Measurements from ENCODE around the gene MMP14. TPM values are rescaled to one million over a fixed set of nuclear protein-coding genes. Genes with fewer than 3 reads are reported as not detected.

MMP14 gene
- total and polyA plus RNA-seq, 2 of the 8 experiments (the other 6 are each of a cell fraction or from before 2014, with no cell fraction given) = 58.2 to 86.8 TPM

DNA sequence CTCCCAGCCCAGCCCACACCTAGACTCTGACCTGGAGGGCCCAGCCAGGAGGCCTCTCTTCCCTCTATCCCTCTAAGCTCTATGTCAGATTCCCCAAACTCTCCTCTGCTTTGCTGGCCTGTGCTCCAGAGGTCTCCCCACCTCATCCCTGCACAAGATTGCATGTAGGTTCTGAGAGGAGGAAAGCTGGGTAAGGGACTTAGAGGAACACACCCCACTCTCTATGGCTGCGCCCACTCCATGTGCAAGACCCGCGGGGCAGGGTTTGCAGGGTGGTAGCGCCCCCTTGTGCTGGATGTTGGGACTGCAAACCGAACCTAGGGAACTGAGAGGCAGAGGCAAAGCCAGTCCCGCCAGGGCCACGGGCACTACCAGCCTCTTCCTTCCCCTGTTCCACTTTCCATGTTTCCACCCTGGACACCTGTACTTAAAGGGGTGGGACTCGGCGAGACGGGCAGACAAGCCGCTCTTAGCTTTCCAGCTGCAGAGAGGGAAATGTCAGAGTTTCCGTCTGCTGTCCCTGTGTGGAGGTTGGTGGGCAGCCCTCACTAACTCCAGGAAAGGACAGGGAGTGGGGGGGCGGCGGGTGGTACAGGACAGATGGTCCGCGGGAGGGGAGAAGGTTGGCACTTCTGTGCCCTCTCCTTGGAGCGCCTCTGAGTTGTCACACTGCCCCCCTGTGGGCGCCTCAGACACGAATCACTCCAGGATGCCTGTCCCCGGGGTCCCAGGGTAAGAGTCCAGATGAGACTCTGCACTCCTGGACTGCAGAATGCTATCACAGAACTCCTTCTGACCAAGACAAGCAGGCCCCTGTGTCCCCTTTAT lies 16.8 kb downstream of the MMP14 start (continued):
- no peak for TF ChIP-seq GTF2F1 (IDR thresholded peaks at IDR 0.05; ENCODE audit: borderline replicate concordance, low read depth, low read length)
- TF ChIP-seq SIX5 (IDR thresholded peaks at IDR 0.05; ENCODE audit: low read depth, low read length) = no peak
- TF ChIP-seq, protein P1, sequence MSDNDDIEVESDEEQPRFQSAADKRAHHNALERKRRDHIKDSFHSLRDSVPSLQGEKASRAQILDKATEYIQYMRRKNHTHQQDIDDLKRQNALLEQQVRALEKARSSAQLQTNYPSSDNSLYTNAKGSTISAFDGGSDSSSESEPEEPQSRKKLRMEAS (IDR thresholded peaks at IDR 0.05) = peak; percentile 83
- TF ChIP-seq RFX5 (IDR thresholded peaks at IDR 0.05; ENCODE audit: borderline replicate concordance, low read depth, low read length) = no peak
- TF ChIP-seq RAD21 (IDR thresholded peaks at IDR 0.05 in 1 of 2, conservative IDR thresholded peaks at IDR 0.05 in 1 of 2; ENCODE audit: low read depth in 2 of 2, low read length in 2 of 2) = peak; percentile 94 to 96
- no peak for TF ChIP-seq POU5F1 (IDR thresholded peaks at IDR 0.05; ENCODE audit: low read depth, low read length)
- TF ChIP-seq SRF (IDR thresholded peaks at IDR 0.05; ENCODE audit: low read depth, low read length) = no peak
- TF ChIP-seq SP2 (IDR thresholded peaks at IDR 0.05; ENCODE audit: low read length) = no peak
- peak; percentile 53; the same call in 1 of the 2 replicates for TF ChIP-seq JUND (IDR thresholded peaks at IDR 0.05; ENCODE audit: low read length)
- no peak for TF ChIP-seq RXRA (IDR thresholded peaks at IDR 0.05; ENCODE audit: insufficient read depth, low read depth, low read length)
- TF ChIP-seq NRF1 (IDR thresholded peaks at IDR 0.05; ENCODE audit: low read depth, low read length) = no peak
- TF ChIP-seq SP1 (IDR thresholded peaks at IDR 0.05; ENCODE audit: low read depth, low read length) = no peak
- TF ChIP-seq FOSL1 (IDR thresholded peaks at IDR 0.05; ENCODE audit: insufficient read depth, low read depth, low read length) = no peak
- TF ChIP-seq MAFK (IDR thresholded peaks at IDR 0.05; ENCODE audit: low read depth, low read length) = no peak
- no peak for TF ChIP-seq SAP30 (IDR thresholded peaks at IDR 0.05; ENCODE audit: insufficient read depth, insufficient replicate concordance, low read length)
- TF ChIP-seq KDM5A (IDR thresholded peaks at IDR 0.05; ENCODE audit: low read length) = no peak; the same call in 1 of the 2 replicates
- TF ChIP-seq JUN (IDR thresholded peaks at IDR 0.05; ENCODE audit: low read depth, low read length) = no peak
- TF ChIP-seq RBBP5 (IDR thresholded peaks at IDR 0.05; ENCODE audit: borderline replicate concordance, low read depth, low read length) = peak; percentile 67; the same call in 1 of the 2 replicates
- TF ChIP-seq TAF1 (IDR thresholded peaks at IDR 0.05; ENCODE audit: low read depth, low read length) = no peak; the same call in 1 of the 2 replicates
- TF ChIP-seq, protein P2, sequence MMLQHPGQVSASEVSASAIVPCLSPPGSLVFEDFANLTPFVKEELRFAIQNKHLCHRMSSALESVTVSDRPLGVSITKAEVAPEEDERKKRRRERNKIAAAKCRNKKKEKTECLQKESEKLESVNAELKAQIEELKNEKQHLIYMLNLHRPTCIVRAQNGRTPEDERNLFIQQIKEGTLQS (IDR thresholded peaks at IDR 0.05; ENCODE audit: insufficient read depth, low read depth, low read length) = no peak
- no peak for TF ChIP-seq KDM1A (IDR thresholded peaks at IDR 0.05; ENCODE audit: borderline replicate concordance, low read length)
- TF ChIP-seq TAF7 (optimal IDR thresholded peaks at IDR 0.05; ENCODE audit: borderline replicate concordance, low read depth, low read length) = no peak
- TF ChIP-seq GABPA (IDR thresholded peaks at IDR 0.05; ENCODE audit: borderline replicate concordance, insufficient read depth, low read length) = no peak
- no peak for TF ChIP-seq CHD2 (IDR thresholded peaks at IDR 0.05; ENCODE audit: low read length)

Data from H1 (cell line).